ENCODE results near the gene SLC34A3.

SLC34A3 gene

DNA sequence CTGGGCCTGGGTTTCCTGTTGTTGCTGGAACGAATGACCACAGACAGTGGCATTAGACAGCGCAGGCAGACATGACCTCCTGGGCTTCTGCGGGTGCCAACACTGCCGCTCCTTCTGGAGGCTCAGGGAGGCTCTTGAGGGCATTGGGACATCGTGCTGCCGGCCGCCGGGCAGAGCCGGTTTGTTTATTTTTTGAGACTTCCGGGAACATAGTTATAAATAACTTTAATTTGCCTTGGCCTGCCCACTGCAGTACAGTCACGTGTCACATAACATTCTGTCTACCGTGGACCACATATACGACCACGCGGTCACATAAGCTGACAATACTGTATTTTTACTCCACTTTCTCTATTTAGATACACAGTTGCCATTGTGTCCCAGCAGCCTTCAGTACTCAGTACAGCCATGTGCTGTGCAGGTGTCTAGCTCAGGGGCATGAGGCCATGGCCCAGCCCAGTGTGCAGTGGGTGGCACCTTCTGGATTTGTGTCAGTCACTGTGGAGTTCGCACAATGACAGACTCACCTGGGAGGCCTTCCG lies 38.6 kb downstream of the SLC34A3 start:
- DNase-seq, result peak in 1 of 10 donors; percentile 72

GRCh38 chr9:137270929-137271695 lies 40.4 kb downstream of the SLC34A3 start:
- DNase-seq, result peak in 1 of 10 donors; percentile 79
- intact Hi-C loops (cut with DNase I), result no loop called here

More for the DNA sequence above, 38.6 kb downstream of the SLC34A3 start:
- intact Hi-C loops (cut with DNase I), result no loop called here

GRCh38 chr9:137271696-137272076 lies 41.0 kb downstream of the SLC34A3 start:
- intact Hi-C loops (cut with DNase I), result no loop called here
- DNase-seq, result no peak

- intact Hi-C loops (cut with DNase I), result no loop called here
- peak in 1 of 10 donors; percentile 74 for DNase-seq
Observed at GRCh38 chr9:137272241-137273094, 41.8 kb downstream of the SLC34A3 start.

- DNase-seq, result peak in 1 of 10 donors; percentile 44
- intact Hi-C loops (cut with DNase I), result no loop called here
Observed at GRCh38 chr9:137273095-137273490, 42.4 kb downstream of the SLC34A3 start.

GRCh38 chr9:137273611-137274320 lies 43.1 kb downstream of the SLC34A3 start:
- peak in 1 of 10 donors; percentile 81 for DNase-seq

GRCh38 chr9:137275203-137275587 lies 44.5 kb downstream of the SLC34A3 start:
- intact Hi-C loops (cut with DNase I), result no loop called here
- peak in 1 of 10 donors; percentile 56 for DNase-seq

More at GRCh38 chr9:137273611-137274320, 43.1 kb downstream of the SLC34A3 start:
- intact Hi-C loops (cut with DNase I), result no loop called here

- intact Hi-C loops (cut with DNase I), result no loop called here
- DNase-seq, result peak in 1 of 10 donors; percentile 74
Observed at GRCh38 chr9:137275588-137276472, 45.1 kb downstream of the SLC34A3 start.

GRCh38 chr9:137276473-137277328 lies 46.0 kb downstream of the SLC34A3 start:
- intact Hi-C loops (cut with DNase I), result no loop called here
- DNase-seq, result peak in 2 of 10 donors; percentile 16 to 82

DNA sequence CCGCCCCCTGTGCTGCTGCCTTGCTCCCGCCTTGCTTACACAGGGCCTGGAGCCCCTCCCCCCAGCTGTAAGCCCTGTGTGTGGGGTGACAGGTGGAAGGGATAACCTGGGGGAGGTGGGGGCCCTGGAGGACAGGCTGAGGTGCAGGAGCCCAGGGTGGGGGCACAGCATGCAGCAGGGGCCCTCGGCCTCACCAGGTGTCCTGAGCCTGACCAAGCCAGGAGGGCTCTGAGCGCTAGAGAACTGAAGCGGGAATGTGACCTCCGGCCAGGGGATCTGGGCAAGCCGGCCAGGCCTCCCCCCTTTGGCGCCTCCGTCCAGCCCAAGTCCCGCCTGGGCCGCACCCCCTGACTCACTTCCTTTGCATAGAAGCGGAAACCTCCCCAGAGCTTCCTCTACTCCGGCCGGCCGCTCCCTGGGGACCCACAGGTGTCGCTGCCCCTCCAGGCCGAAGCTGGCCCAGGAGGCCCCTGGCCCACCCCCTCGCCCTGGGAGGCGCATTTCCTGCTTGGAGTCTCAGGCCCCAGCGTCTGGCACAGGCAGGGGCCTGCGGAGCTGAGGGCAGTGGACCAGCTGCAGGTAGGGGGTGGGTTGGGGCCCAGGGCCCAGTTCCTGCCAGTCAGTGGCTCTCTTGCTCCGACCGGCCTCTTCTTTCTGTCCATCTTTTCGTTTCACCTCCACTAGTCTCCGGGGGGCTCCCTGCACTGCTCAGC lies 46.8 kb downstream of the SLC34A3 start, which contains the start of gene TOR4A:
Gene TOR4A (plus strand): TSS at position 398 of the 713 bp plus-strand sequence. CDS start 964 bp downstream, outside the sequence.
- DNase-seq, result peak in 3 of 10 donors; percentile 36 to 90 (median 47)
- intact Hi-C loops (cut with DNase I), result no loop called here

DNA sequence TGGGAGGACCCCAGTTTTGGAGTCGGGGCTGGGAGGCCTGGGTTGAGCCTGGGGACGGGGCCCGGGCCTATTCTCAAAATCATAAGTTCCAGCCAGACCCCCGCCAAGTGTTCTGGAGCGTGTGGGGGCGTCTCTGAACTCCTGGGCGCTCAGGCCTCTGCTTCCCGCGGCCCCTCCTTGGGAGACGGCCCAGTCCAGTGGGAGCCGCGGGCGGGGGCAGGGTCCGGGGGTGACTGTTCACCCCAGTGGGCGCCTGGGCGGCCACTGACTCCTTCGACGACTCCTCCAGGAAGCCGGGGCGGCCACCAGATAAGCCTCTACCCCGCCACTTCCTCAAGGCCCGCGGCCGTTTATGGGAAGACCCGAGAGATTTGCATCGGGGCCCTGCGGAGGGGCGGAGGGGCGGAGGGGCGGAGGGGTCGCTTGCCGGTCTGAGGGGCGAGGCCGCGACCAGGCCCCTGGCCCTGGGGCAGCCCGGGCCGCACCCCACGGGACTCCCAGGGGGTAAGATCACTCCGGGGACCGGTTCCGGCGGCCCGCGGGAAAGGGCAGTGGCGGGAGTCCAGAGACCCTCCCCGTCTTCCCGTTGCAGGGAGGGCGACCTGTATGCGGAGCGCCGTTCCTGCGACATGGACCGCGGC lies 47.5 kb downstream of the SLC34A3 start:
- intact Hi-C loops (cut with DNase I), result no loop called here
- peak in 1 of 10 donors; percentile 69 for DNase-seq

- DNase-seq, result peak in 1 of 10 donors; percentile 81
Observed at GRCh38 chr9:137278721-137279711, 48.3 kb downstream of the SLC34A3 start.

DNA sequence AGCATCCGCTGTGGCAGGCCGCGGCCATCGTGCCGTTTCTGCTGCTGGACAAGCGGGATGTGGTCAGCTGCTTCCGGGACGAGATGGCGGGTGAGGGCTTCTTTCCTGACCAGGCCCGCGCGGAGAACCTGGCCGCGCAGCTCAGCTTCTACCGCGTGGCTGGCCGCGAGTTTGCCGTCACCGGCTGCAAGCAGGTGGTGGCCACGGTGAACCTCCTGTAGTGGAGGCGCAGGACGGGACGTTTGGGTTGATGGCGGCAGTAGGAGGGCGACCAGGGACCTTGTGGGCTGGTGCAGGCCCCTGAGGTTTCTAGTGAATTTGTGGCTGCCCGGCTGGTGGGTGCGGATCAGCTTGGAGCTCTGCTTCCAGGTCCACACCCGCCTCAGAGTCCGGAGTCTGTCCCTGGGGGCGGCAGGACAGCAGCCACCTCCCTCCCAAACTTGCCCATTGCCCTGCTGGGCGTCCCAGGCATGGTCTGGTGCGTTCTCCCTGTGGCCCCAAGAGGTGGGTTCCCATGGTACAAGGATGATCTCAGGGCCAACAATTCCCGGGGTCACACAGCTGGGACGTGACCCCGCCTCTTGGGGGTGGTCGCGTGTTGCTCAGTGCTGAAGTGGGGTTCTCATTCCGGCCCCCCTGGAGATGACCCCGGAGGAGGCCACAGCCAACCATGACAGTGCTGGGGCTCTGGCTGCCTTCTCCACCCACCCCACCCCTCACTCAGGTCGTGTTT lies 49.2 kb downstream of the SLC34A3 start:
- peak in 1 of 10 donors; percentile 80 for DNase-seq
- intact Hi-C loops (cut with DNase I), result no loop called here

More at GRCh38 chr9:137278721-137279711, 48.3 kb downstream of the SLC34A3 start:
- intact Hi-C loops (cut with DNase I), result no loop called here

DNA sequence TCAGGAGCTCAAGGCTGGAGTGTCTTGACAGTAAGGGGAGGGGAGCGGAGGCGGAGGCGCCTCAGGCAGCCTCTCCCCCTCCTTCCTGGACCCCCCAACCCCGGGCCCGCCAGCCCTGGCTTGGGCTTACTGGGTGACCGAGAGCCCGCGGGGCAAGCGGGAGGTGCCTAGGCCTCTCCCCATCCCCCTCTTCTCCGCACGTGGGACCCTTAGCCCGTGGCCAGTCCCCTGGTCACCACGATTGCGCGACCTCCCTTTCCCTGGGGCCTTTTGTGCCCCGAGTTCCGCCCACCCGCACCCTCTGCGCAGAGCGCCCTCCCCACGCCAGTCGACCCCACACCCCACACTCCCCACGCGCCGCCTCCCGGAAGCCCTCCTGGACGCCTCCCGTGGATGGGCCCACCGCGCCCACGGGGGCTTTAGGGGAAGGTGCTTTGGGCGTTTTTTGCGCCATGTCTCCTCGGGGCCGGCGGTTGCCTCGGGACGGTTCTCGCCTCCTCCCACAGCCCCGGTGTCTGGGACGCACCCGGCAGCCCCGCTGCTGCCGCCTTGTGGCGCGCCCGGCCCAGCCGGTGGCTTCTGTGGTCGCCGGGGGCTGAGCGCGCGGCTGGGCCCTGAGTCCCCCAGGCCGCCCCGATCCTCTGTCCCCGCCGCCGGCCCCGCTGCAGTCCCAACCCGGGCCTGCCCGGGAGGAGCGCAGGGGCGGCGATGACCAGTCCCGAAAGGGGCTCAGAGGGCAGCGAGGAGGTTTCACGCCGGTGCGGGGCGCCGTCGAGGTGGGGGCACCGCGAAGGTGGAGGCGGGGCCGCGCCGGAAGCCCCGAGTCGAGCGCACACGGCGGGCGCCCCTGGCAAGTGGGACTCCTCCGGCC lies 50.0 kb downstream of the SLC34A3 start:
- DNase-seq, result peak in 1 of 10 donors; percentile 72
- intact Hi-C loops (cut with DNase I), result no loop called here
